Prostate gland (tissue), 2 donors: ENCODE data around the gene SMPD3. TPM values are rescaled to one million over a fixed set of nuclear protein-coding genes. Genes with fewer than 3 reads are reported as not detected.

Experiments
- DNase-seq: peaks from one replicate; pipeline ENCODE4 v3.0.0-alpha.2; 2019; ENCODE audit warnings: low spot score
- H3K27ac ChIP-seq, 2 donors: fragments of 200-600 bp; sonication (generic); 2 replicates each; pipeline ENCODE4 v1.5.1; 2017 to 2019
- H3K27me3 ChIP-seq: fragments of 200-600 bp; sonication (generic); replicated peaks from 2 replicates; pipeline ENCODE4 v1.5.1; 2019; ENCODE audit not compliant: insufficient read depth
- H3K36me3 ChIP-seq, 2 donors: fragments of 200-600 bp; sonication (generic); 1 replicate in 1 of 2; 2 replicates in 1 of 2; pipeline versions ENCODE4 v1.5.1 to v1.8.1; 2017 to 2019
- H3K4me1 ChIP-seq: fragments of 200-600 bp; sonication (generic); replicated peaks from 2 replicates; pipeline ENCODE4 v1.5.1; 2019
- H3K4me3 ChIP-seq, 2 donors: fragments of 200-600 bp; sonication (generic); 2 replicates each; pipeline ENCODE4 v1.5.1; 2017 to 2019
- H3K9me3 ChIP-seq: fragments of 200-600 bp; sonication (generic); 2 replicates; pipeline ENCODE4 v1.5.1; 2017
- POLR2A ChIP-seq: fragments of 450-650 bp; IDR thresholded peaks from one replicate; pipeline ENCODE4 v1.6.1; 2016; ENCODE audit warnings: antibody characterized with exemption, mild to moderate bottlenecking
- POLR2AphosphoS5 ChIP-seq: sonication (generic); formaldehyde crosslinking; IDR thresholded peaks from one replicate; pipeline ENCODE4 v1.6.1; 2017; ENCODE audit warnings: antibody characterized with exemption
- WGBS: methylation state at CpG from one replicate; pipeline ENCODE4 v1.1.5; 2018; 5-methylcytosine and 5-hydroxymethylcytosine counted together
- intact Hi-C: fragments of 100-400 bp; cut with DNase I; formaldehyde crosslinking; loops from one replicate; pipeline ENCODE4 v1.14.2; 2022
- total RNA-seq, 2 donors: library from RNA; depleted of rRNA; stranded (reverse); fragments of >200 nt; gene quantifications; one replicate each; pipeline ENCODE4 v1.1.0, GENCODE V29; 2016
- TF ChIP-seq, protein P1 (sequence below), 4 experiments: fragments of 200-600 bp in 2 of 4; fragments of 450-650 bp in 2 of 4; sonication (generic) in 2 of 4; IDR thresholded peaks; 1 replicate in 3 of 4; 2 replicates in 1 of 4; pipeline ENCODE4 v1.5.1; 2016 to 2019; ENCODE audit warnings: antibody characterized with exemption in 4 of 4, mild to moderate bottlenecking in 2 of 4, moderate library complexity in 2 of 4

SMPD3 gene
- total RNA-seq, 2 donors from 2014 or later: 4.7 to 27.8 TPM

DNA sequence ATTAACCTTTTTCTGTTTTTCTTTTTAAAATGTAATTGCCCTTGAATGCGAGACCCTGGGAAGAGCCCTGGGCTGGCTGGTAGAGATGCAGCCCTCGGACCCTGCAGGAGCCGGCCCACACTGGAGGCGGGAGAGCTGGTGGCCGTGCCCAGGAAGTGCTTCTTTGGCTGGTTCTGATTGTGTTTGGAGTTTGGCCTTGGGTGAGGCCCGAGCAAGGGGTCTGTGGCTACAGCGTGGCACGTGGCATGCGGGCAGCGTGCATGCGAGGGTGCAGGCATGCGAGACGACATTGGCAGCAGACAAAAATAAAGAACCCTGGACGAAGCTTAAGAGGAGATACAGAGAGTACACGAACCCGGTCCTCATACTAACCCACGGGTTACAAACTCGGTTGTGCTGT lies 87.8 kb downstream of the SMPD3 start:
- 92% methylated on average over 18 of the region's 18 CpGs for WGBS

DNA sequence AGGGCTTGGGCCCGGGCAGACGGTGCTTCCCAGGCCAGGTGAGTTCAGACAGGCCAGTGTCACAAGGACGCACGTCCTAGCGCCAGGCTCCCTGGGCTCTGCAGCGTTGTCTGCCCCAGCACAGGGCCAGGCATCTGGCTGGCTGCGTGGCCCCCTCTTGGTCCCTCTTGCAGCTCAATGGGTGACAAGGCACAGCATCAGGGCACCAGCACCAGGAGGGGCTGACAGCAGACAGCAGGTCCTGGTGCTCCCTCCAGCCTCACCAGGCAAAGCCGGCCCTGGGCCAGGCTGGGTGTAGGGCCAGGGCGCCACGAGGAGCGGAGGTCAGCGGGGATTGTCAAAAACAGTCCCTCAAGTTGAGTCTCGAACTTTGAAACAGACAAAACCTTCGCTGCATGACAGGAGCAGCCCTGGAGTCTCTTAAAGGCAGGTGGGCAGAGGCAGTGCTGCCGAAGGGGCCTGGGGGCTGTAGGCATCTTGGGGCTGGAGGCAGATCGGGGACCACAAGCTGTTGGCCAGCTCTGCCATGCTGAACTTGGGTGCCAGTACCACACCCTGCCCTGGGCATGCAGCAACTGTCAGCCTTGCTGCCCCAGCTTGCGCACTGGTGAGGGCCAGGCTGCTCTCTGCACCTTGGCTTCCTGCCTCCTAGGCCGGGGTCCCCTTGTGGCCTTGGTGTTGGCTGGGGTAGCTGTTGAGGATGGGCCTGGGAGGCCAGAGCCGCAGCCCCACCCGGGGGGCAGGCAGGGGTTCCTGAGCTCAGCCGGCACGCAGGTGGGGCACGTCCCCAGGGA lies 88.7 kb downstream of the SMPD3 start:
- Histone ChIP-seq H3K4me3 (no peak overlapping the region), H3K36me3 (peaks cover 0 to 10% of the 10 kb centered on the region in 2 donors), H3K9me3 (no peaks in the 10 kb centered on the region), H3K4me1 (peaks cover 3% of the 10 kb centered on the region), H3K27ac (no peak overlapping the region), H3K27me3 (no peaks in the 10 kb centered on the region)
- no peak for DNase-seq
- TF ChIP-seq, protein P1, sequence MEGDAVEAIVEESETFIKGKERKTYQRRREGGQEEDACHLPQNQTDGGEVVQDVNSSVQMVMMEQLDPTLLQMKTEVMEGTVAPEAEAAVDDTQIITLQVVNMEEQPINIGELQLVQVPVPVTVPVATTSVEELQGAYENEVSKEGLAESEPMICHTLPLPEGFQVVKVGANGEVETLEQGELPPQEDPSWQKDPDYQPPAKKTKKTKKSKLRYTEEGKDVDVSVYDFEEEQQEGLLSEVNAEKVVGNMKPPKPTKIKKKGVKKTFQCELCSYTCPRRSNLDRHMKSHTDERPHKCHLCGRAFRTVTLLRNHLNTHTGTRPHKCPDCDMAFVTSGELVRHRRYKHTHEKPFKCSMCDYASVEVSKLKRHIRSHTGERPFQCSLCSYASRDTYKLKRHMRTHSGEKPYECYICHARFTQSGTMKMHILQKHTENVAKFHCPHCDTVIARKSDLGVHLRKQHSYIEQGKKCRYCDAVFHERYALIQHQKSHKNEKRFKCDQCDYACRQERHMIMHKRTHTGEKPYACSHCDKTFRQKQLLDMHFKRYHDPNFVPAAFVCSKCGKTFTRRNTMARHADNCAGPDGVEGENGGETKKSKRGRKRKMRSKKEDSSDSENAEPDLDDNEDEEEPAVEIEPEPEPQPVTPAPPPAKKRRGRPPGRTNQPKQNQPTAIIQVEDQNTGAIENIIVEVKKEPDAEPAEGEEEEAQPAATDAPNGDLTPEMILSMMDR (IDR thresholded peaks at IDR 0.05): no peak
- TF ChIP-seq POLR2AphosphoS5: no peak
- no peak for TF ChIP-seq POLR2A
- intact Hi-C loops: no loop called here
- 87% methylated on average over 17 of the region's 23 CpGs for WGBS

More for the DNA sequence above, 87.8 kb downstream of the SMPD3 start:
- DNase-seq: no peak
- intact Hi-C loops: no loop called here
- Histone ChIP-seq H3K9me3 (no peaks in the 10 kb centered on the region), H3K4me1 (peaks cover 3% of the 10 kb centered on the region), H3K27me3 (no peaks in the 10 kb centered on the region), H3K36me3 (peaks cover 0 to 10% of the 10 kb centered on the region in 2 donors), H3K27ac (no peak overlapping the region), H3K4me3 (no peak overlapping the region)
- TF ChIP-seq POLR2A: no peak
- TF ChIP-seq POLR2AphosphoS5: no peak
- TF ChIP-seq, protein P1 (IDR thresholded peaks at IDR 0.05): no peak

DNA sequence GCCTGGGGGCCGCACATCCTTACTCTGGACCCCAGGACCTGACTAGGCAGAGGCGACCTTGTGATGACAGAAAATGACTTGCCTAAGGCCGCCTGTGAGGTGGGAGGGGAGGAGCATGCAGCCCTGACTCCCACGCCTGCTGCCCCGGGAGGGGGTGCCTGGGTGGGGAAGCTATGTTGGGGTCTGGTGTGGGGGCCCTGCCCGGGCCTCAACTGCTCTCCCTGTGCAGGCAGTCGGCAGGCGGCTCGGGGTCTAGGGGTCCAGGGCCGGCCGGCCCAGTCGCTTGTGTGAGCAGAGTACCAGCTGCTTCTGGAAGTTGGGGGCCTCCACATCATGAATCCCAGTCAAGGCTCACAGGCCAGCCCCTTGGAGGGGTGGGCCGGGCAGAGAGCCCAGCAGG lies 89.4 kb downstream of the SMPD3 start:
- WGBS: 92% methylated on average over 13 of the region's 13 CpGs
- no peaks in the 10 kb centered on the region for H3K9me3 ChIP-seq
- DNase-seq: no peak
- intact Hi-C loops: no loop called here
- H3K4me3 ChIP-seq: no peak overlapping the region
- TF ChIP-seq POLR2A: no peak
- TF ChIP-seq POLR2AphosphoS5: no peak
- TF ChIP-seq, protein P1 (IDR thresholded peaks at IDR 0.05): no peak
- no peaks in the 10 kb centered on the region for H3K27me3 ChIP-seq
- H3K27ac ChIP-seq: no peak overlapping the region
- H3K4me1 ChIP-seq: peaks cover 3% of the 10 kb centered on the region
- peaks cover 0 to 10% of the 10 kb centered on the region in 2 donors for H3K36me3 ChIP-seq

DNA sequence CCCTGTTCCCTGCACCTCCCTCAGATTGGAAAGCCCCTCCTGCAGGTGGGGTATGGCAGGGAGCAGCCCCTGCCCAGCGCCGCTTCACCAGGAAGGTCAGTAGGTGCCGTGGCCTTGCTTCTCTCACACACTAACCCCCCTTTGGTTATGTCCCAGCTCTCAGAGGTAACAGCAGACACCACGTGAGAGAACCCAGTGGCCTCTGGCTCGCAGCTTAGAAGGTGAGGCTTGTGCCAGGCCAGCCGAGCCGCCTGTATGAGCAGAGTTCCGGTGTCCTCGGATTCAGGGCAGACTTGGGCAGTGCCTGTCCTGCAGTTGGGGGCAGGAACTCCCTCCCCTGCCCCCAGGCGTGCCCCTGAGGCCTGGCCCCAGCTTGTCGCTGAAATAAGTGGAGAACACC lies 90.4 kb downstream of the SMPD3 start:
- Histone ChIP-seq H3K27ac (no peak overlapping the region), H3K4me1 (peaks cover 3% of the 10 kb centered on the region), H3K27me3 (no peaks in the 10 kb centered on the region), H3K4me3 (no peak overlapping the region), H3K36me3 (peaks cover 3 to 10% of the 10 kb centered on the region in 2 donors), H3K9me3 (no peaks in the 10 kb centered on the region)
- WGBS: 94% methylated on average over 11 of the region's 11 CpGs
- no peak for DNase-seq
- TF ChIP-seq POLR2A: no peak
- TF ChIP-seq, protein P1 (IDR thresholded peaks at IDR 0.05): no peak
- no peak for TF ChIP-seq POLR2AphosphoS5
- intact Hi-C loops: no loop called here

DNA sequence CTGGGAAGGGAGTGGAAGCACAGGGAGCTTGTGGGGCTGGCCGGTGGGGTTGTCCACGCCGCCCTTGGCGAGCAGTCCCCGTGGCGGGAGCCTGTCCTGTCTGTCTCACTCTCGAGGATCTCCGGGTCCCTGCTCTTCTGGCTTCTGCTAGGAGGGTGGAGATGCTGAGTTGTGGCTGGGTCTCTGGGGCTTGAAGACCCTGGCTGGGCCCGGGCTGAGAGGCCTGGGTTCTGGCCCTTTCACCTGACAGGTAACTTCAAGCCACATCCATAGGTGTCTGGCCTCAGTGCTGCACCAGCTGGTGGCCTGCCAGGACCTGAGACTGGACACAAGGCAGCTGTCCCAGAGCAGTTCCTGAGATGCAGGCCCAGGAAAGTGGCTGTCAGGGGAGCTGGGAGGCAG lies 90.8 kb downstream of the SMPD3 start:
- intact Hi-C loops: no loop called here
- Histone ChIP-seq H3K4me3 (no peak overlapping the region), H3K9me3 (no peaks in the 10 kb centered on the region), H3K27ac (no peak overlapping the region), H3K36me3 (peaks cover 5 to 10% of the 10 kb centered on the region in 2 donors), H3K4me1 (peaks cover 3% of the 10 kb centered on the region), H3K27me3 (no peaks in the 10 kb centered on the region)
- WGBS: 81% methylated on average over 7 of the region's 9 CpGs
- no peak for DNase-seq
- TF ChIP-seq, protein P1 (IDR thresholded peaks at IDR 0.05): no peak
- TF ChIP-seq POLR2AphosphoS5: no peak
- no peak for TF ChIP-seq POLR2A
